K562 (cell line): Measurements from ENCODE around the gene ZBTB16.

Experiments
- CBFB ChIP-seq: sonication (generic); formaldehyde crosslinking; IDR thresholded peaks from 2 replicates; pipeline ENCODE4 v1.4.0; 2020; ENCODE audit warnings: mild to moderate bottlenecking, missing genetic modification reagents
- FOXA3 ChIP-seq, 2 experiments: fragments of 450-650 bp in 1 of 2; sonication (generic) in 1 of 2; formaldehyde crosslinking; IDR thresholded peaks in 1 of 2; conservative IDR thresholded peaks in 1 of 2; 2 replicates each; pipeline versions ENCODE4 v1.4.0 to v1.8.0; 2020 to 2022; ENCODE audit warnings: mild to moderate bottlenecking in 2 of 2, missing genetic modification reagents in 1 of 2
- GABPB1 ChIP-seq: sonication (generic); formaldehyde crosslinking; IDR thresholded peaks from 2 replicates; pipeline ENCODE4 v1.8.0; 2022; ENCODE audit warnings: mild to moderate bottlenecking, missing genetic modification reagents
- HOXB6 ChIP-seq: fragments of 250-450 bp; sonication (Bioruptor Pico); IDR thresholded peaks from 2 replicates; pipeline ENCODE4 v1.5.1; 2022; ENCODE audit warnings: mild to moderate bottlenecking, borderline replicate concordance
- MCM3 ChIP-seq: fragments of 450-650 bp; IDR thresholded peaks from 2 replicates; pipeline ENCODE4 v1.6.1; 2016
- NCOR1 ChIP-seq: fragments of 450-650 bp; IDR thresholded peaks from 2 replicates; pipeline ENCODE4 v1.6.1; 2016; ENCODE audit warnings: mild to moderate bottlenecking, moderate library complexity
- PML ChIP-seq: IDR thresholded peaks from 2 replicates; pipeline ENCODE4 v1.6.1; 2012; ENCODE audit warnings: low read length, inconsistent platforms
- YY1 ChIP-seq, 3 experiments: IDR thresholded peaks; 2 replicates each; pipeline ENCODE4 v1.6.1; 2011; ENCODE audit warnings: low read length in 2 of 3, mild to moderate bottlenecking in 2 of 3, moderate library complexity in 2 of 3, borderline replicate concordance in 1 of 3, control low read depth in 1 of 3, low read depth in 1 of 3; ENCODE audit not compliant: insufficient read depth in 3 of 3, insufficient replicate concordance in 2 of 3, control insufficient read depth in 1 of 3, insufficient read length in 1 of 3; ENCODE audit errors: extremely low read depth in 1 of 3
- ZNF232 ChIP-seq: sonication (generic); formaldehyde crosslinking; IDR thresholded peaks from 2 replicates; pipeline ENCODE4 v1.8.0; 2022; ENCODE audit warnings: mild to moderate bottlenecking, missing genetic modification reagents
- TF ChIP-seq, protein P1 (sequence below), 2 experiments: fragments of 450-650 bp; formaldehyde crosslinking in 1 of 2; IDR thresholded peaks; 2 replicates each; pipeline versions ENCODE4 v1.4.0 to v1.6.1; 2014 to 2020; ENCODE audit warnings: mild to moderate bottlenecking in 2 of 2, borderline replicate concordance in 1 of 2, low read depth in 1 of 2
- TF ChIP-seq, protein P2 (sequence below): sonication (generic); formaldehyde crosslinking; IDR thresholded peaks from 2 replicates; pipeline ENCODE4 v1.8.1; 2023; ENCODE audit warnings: mild to moderate bottlenecking, missing genetic modification reagents

DNA sequence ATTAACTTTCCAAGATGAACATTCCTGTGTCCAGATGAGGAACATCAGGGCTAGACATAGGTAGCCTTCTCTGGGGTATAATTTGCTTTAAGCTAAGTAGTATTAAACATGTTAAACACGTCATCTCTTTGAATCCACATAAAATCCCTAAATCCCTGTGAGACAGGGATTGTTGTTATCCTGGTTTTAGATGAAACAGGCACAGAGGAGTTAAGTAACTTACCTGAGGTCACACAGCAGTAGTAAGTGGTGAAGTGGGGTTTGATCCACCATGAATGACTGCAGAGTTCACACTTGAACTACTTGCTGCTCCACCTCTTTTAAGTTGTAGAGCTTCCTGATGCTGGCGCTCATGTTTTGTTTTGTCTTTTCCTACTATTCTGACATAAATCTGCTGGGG lies 154.1 kb downstream of the ZBTB16 start:
- TF ChIP-seq MCM3 (no peak), GABPB1 (no peak), ZNF232 (no peak), CBFB (CRISPR knock-in tag) (no peak), PML (no peak), HOXB6 (CRISPR knock-in tag) (no peak), NCOR1 (no peak), YY1 (IDR thresholded peaks at IDR 0.05; ENCODE audit: borderline replicate concordance in 1 of 3, control insufficient read depth in 1 of 3, extremely low read depth in 1 of 3, insufficient read depth in 3 of 3, insufficient read length in 1 of 3, insufficient replicate concordance in 2 of 3, low read depth in 1 of 3, low read length in 2 of 3) (no peak), FOXA3 (CRISPR knock-in tag; conservative IDR thresholded peaks at IDR 0.05 in 1 of 2, IDR thresholded peaks at IDR 0.05 in 1 of 2) (no peak)
- TF ChIP-seq, protein P1, sequence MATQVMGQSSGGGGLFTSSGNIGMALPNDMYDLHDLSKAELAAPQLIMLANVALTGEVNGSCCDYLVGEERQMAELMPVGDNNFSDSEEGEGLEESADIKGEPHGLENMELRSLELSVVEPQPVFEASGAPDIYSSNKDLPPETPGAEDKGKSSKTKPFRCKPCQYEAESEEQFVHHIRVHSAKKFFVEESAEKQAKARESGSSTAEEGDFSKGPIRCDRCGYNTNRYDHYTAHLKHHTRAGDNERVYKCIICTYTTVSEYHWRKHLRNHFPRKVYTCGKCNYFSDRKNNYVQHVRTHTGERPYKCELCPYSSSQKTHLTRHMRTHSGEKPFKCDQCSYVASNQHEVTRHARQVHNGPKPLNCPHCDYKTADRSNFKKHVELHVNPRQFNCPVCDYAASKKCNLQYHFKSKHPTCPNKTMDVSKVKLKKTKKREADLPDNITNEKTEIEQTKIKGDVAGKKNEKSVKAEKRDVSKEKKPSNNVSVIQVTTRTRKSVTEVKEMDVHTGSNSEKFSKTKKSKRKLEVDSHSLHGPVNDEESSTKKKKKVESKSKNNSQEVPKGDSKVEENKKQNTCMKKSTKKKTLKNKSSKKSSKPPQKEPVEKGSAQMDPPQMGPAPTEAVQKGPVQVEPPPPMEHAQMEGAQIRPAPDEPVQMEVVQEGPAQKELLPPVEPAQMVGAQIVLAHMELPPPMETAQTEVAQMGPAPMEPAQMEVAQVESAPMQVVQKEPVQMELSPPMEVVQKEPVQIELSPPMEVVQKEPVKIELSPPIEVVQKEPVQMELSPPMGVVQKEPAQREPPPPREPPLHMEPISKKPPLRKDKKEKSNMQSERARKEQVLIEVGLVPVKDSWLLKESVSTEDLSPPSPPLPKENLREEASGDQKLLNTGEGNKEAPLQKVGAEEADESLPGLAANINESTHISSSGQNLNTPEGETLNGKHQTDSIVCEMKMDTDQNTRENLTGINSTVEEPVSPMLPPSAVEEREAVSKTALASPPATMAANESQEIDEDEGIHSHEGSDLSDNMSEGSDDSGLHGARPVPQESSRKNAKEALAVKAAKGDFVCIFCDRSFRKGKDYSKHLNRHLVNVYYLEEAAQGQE (IDR thresholded peaks at IDR 0.05; ENCODE audit: borderline replicate concordance), result no peak
- TF ChIP-seq, protein P1 (CRISPR knock-in tag; IDR thresholded peaks at IDR 0.05; ENCODE audit: low read depth), result no peak
- TF ChIP-seq, protein P2, sequence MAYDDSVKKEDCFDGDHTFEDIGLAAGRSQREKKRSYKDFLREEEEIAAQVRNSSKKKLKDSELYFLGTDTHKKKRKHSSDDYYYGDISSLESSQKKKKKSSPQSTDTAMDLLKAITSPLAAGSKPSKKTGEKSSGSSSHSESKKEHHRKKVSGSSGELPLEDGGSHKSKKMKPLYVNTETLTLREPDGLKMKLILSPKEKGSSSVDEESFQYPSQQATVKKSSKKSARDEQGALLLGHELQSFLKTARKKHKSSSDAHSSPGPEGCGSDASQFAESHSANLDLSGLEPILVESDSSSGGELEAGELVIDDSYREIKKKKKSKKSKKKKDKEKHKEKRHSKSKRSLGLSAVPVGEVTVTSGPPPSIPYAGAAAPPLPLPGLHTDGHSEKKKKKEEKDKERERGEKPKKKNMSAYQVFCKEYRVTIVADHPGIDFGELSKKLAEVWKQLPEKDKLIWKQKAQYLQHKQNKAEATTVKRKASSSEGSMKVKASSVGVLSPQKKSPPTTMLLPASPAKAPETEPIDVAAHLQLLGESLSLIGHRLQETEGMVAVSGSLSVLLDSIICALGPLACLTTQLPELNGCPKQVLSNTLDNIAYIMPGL, result no peak
